ENCODE measurements around the gene MLKL. TPM values are rescaled to one million over a fixed set of nuclear protein-coding genes. Genes with fewer than 3 reads are reported as not detected.

Gene MLKL
- total and polyA plus RNA-seq, 2 of the 13 experiments (the other 11 are each of a cell fraction or from before 2014, with no cell fraction given), result 6.4 to 10.7 TPM

GRCh38 chr16:74700438-74701225 is at the start of gene MLKL (continued):
- TF ChIP-seq FOXP4 (CRISPR knock-in tag; IDR thresholded peaks at IDR 0.05) (peak; percentile 66), KDM5B (CRISPR knock-in tag; IDR thresholded peaks at IDR 0.05; ENCODE audit: borderline replicate concordance) (peak; percentile 97), MTF2 (CRISPR knock-in tag; IDR thresholded peaks at IDR 0.05; ENCODE audit: borderline replicate concordance) (peak; percentile 90; the same call in 1 of the 2 replicates), ZUFSP (CRISPR knock-in tag; IDR thresholded peaks at IDR 0.05; ENCODE audit: borderline replicate concordance) (no peak), FOXJ3 (CRISPR knock-in tag; IDR thresholded peaks at IDR 0.05; ENCODE audit: borderline replicate concordance) (no peak), ZXDC (CRISPR knock-in tag; IDR thresholded peaks at IDR 0.05) (no peak), ISL2 (CRISPR knock-in tag; IDR thresholded peaks at IDR 0.05) (peak; percentile 80), ARID2 (CRISPR knock-in tag; IDR thresholded peaks at IDR 0.05; ENCODE audit: borderline replicate concordance) (no peak), ZNF576 (CRISPR knock-in tag; IDR thresholded peaks at IDR 0.05) (0 out of 2 replicates have a peak, but pooled peaks have one; percentile 21), TFE3 (CRISPR knock-in tag; IDR thresholded peaks at IDR 0.05) (peak; percentile 45; the same call in 1 of the 2 replicates), POLR2G (IDR thresholded peaks at IDR 0.05; ENCODE audit: low read depth, low read length) (peak; percentile 80), SOX13 (IDR thresholded peaks at IDR 0.05) (no peak), SOX13 (CRISPR knock-in tag; conservative IDR thresholded peaks at IDR 0.05 in 1 of 2, IDR thresholded peaks at IDR 0.05 in 1 of 2) (0 out of 4 replicates have a peak, but pooled peaks of 1 of the 2 experiments have one; percentile 40), ZNF597 (CRISPR knock-in tag; IDR thresholded peaks at IDR 0.05) (no peak), ZNF7 (CRISPR knock-in tag; IDR thresholded peaks at IDR 0.05) (0 out of 2 replicates have a peak, but pooled peaks have one; percentile 25), ZMYM3 (CRISPR knock-in tag; IDR thresholded peaks at IDR 0.05) (peak; percentile 66)

All from HepG2 (cell line).